Caco-2 (cell line): Measurements from ENCODE around the gene KDELR3. TPM values are rescaled to one million over a fixed set of nuclear protein-coding genes. Genes with fewer than 3 reads are reported as not detected.
A peak's percentile ranks its signal among the peaks of the same experiment; 100 is the strongest.

Experiments
- BruUV-seq: library from RNA; stranded (reverse); fragments of 400-500 nt; replicated peaks from 2 replicates; lab custom pipeline; 2021; lab: Mats Ljungman, UMichigan
- CTCF ChIA-PET: fragments of 300-600 bp; sonication (Branson Sonifier 250); formaldehyde crosslinking; loops from one replicate; lab custom pipeline; 2022; ENCODE audit warnings: antibody characterized with exemption; lab: Charles Lee
- POLR2A ChIA-PET: fragments of 300-600 bp; sonication (Branson Sonifier 250); formaldehyde crosslinking; loops from one replicate; lab custom pipeline; 2022; ENCODE audit warnings: antibody characterized with exemption; lab: Charles Lee
- DNase-seq, 2 experiments: peaks; one replicate each; pipeline versions ENCODE4 v3.0.0 to v3.0.0-alpha.2; 2020 to 2022
- H3K27me3 ChIP-seq: replicated peaks from 2 replicates; pipeline ENCODE4 v1.6.0; 2011; ENCODE audit warnings: low read length; ENCODE audit not compliant: control insufficient read depth, insufficient read depth
- H3K36me3 ChIP-seq: 2 replicates; pipeline ENCODE4 v1.5.1; 2011; ENCODE audit warnings: low read length; ENCODE audit not compliant: control insufficient read depth, insufficient read depth
- H3K4me1 ChIP-seq: fragments of 250-450 bp; sonication (Bioruptor Pico); 2 replicates; pipeline ENCODE4 v1.5.1; 2020; ENCODE audit warnings: mild to moderate bottlenecking
- H3K4me3 ChIP-seq: 2 replicates; pipeline ENCODE4 v1.5.1; 2011; ENCODE audit warnings: low read depth, mild to moderate bottlenecking, control low read depth, low read length
- H3K9me3 ChIP-seq: fragments of 250-450 bp; sonication (Bioruptor Pico); 2 replicates; pipeline ENCODE4 v1.5.1; 2020; ENCODE audit warnings: mild to moderate bottlenecking, moderate library complexity
- H3K27ac Mint-ChIP-seq: one replicate; pipeline ENCODE4 v1.8.0; 2022; ENCODE audit warnings: mixed read lengths; ENCODE audit not compliant: unreplicated experiment
- H3K27me3 Mint-ChIP-seq: one replicate; pipeline ENCODE4 v1.8.0; 2022; ENCODE audit warnings: mixed read lengths; ENCODE audit not compliant: insufficient read depth, unreplicated experiment
- H3K36me3 Mint-ChIP-seq: one replicate; pipeline ENCODE4 v1.8.0; 2022; ENCODE audit warnings: mild to moderate bottlenecking, mixed read lengths; ENCODE audit not compliant: insufficient read depth, unreplicated experiment
- H3K4me1 Mint-ChIP-seq: one replicate; pipeline ENCODE4 v1.8.0; 2022; ENCODE audit warnings: low read depth, mixed read lengths; ENCODE audit not compliant: unreplicated experiment
- H3K4me3 Mint-ChIP-seq: one replicate; pipeline ENCODE4 v1.8.0; 2022; ENCODE audit warnings: mild to moderate bottlenecking, moderate library complexity, mixed read lengths; ENCODE audit not compliant: unreplicated experiment
- H3K9me3 Mint-ChIP-seq: one replicate; pipeline ENCODE4 v1.8.0; 2022; ENCODE audit warnings: mixed read lengths; ENCODE audit not compliant: unreplicated experiment
- intact Hi-C: fragments of 100-400 bp; cut with micrococcal nuclease; formaldehyde crosslinking; loops from one replicate; pipeline ENCODE4 v1.10.0; 2022; ENCODE audit not compliant: unreplicated experiment
- total RNA-seq: library from RNA; stranded (reverse); gene quantifications from 2 replicates; pipeline ENCODE4 v1.2.3, GENCODE V29; 2022
- TF ChIP-seq, protein P1 (sequence below), 2 experiments: fragments of 200-600 bp in 1 of 2; IDR thresholded peaks; 1 replicate in 1 of 2; 2 replicates in 1 of 2; pipeline versions ENCODE4 v1.5.1 to v1.8.0; 2011 to 2022; ENCODE audit warnings: antibody characterized with exemption in 1 of 2, control low read depth in 1 of 2, inconsistent platforms in 1 of 2, low read depth in 1 of 2, low read length in 1 of 2, mild to moderate bottlenecking in 1 of 2, moderate library complexity in 1 of 2; ENCODE audit not compliant: insufficient read depth in 1 of 2, severe bottlenecking in 1 of 2, unreplicated experiment in 1 of 2

KDELR3 gene
- total RNA-seq, 1 experiment from 2014 or later = 13.4 TPM

DNA sequence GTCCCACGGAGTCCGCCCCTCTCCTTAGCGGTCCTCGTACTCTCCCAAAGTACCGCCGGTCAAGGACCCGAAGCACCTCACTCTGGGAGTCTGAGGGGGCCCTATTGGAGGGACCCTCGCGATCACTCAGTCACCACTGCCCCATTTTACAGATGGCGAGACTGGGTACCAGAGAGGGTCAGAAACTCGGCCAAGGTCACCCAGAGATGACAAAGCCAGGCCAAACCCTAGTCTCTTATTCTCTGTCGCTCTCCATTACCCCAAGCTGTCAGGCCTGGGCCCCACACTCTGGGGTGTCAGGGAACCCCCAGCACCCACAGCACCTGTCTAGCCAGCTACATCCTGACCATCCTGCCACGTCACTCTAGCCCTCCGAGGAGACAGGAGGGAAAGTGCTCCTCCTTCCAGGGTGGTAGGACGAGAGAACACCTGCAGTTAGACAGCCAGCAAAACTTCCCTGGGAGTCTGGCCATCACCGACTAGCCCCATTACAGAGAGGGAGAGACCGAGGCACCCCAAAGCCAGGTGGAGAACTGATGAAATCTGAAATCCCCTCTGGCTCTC is 11.5 kb upstream of the KDELR3 start:
- peaks cover 17% of the 10 kb centered on the region; the same call in 1 of the 2 replicates for H3K4me1 ChIP-seq
- ChIA-PET CTCF (no interaction called here), POLR2A (no interaction called here)
- TF ChIP-seq, protein P1, sequence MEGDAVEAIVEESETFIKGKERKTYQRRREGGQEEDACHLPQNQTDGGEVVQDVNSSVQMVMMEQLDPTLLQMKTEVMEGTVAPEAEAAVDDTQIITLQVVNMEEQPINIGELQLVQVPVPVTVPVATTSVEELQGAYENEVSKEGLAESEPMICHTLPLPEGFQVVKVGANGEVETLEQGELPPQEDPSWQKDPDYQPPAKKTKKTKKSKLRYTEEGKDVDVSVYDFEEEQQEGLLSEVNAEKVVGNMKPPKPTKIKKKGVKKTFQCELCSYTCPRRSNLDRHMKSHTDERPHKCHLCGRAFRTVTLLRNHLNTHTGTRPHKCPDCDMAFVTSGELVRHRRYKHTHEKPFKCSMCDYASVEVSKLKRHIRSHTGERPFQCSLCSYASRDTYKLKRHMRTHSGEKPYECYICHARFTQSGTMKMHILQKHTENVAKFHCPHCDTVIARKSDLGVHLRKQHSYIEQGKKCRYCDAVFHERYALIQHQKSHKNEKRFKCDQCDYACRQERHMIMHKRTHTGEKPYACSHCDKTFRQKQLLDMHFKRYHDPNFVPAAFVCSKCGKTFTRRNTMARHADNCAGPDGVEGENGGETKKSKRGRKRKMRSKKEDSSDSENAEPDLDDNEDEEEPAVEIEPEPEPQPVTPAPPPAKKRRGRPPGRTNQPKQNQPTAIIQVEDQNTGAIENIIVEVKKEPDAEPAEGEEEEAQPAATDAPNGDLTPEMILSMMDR (IDR thresholded peaks at IDR 0.05; ENCODE audit: insufficient read depth in 1 of 2, low read depth in 1 of 2, low read length in 1 of 2, severe bottlenecking in 1 of 2, unreplicated experiment in 1 of 2) = no peak
- BruUV-seq = no TSS peak
- H3K36me3 ChIP-seq = no peaks in the 10 kb centered on the region
- DNase-seq = no peak
- Mint-ChIP-seq H3K4me3 (peak overlapping the region; percentile 74), H3K27ac (no peak overlapping the region), H3K4me1 (peaks cover 6% of the 10 kb centered on the region), H3K27me3 (peaks cover 19% of the 10 kb centered on the region), H3K36me3 (peaks cover 4% of the 10 kb centered on the region), H3K9me3 (no peaks in the 10 kb centered on the region)
- intact Hi-C loops = no loop called here
- peak overlapping the region; percentile 62; the same call in 1 of the 2 replicates for H3K4me3 ChIP-seq
- no peaks in the 10 kb centered on the region for H3K9me3 ChIP-seq
- peaks cover 3% of the 10 kb centered on the region for H3K27me3 ChIP-seq

GRCh38 chr22:38456841-38457699 is 10.8 kb upstream of the KDELR3 start:
- peaks cover 3% of the 10 kb centered on the region for H3K27me3 ChIP-seq
- Mint-ChIP-seq H3K27ac (no peak overlapping the region), H3K4me1 (peaks cover 6% of the 10 kb centered on the region), H3K27me3 (peaks cover 19% of the 10 kb centered on the region), H3K4me3 (peak overlapping the region; percentile 74), H3K36me3 (peaks cover 4% of the 10 kb centered on the region), H3K9me3 (no peaks in the 10 kb centered on the region)
- H3K4me3 ChIP-seq = no peak overlapping the region
- intact Hi-C loops = no loop called here
- CTCF ChIA-PET = interaction anchor here (0.6 kb wide), 1 partner anchor 53 kb away, joined by 3 read pairs; no protein-coding TSS in a partner anchor
- peaks cover 17% of the 10 kb centered on the region; the same call in 1 of the 2 replicates for H3K4me1 ChIP-seq
- no TSS peak for BruUV-seq
- H3K36me3 ChIP-seq = no peaks in the 10 kb centered on the region
- H3K9me3 ChIP-seq = no peaks in the 10 kb centered on the region
- no peak for DNase-seq
- POLR2A ChIA-PET = no interaction called here
- TF ChIP-seq, protein P1 (IDR thresholded peaks at IDR 0.05; ENCODE audit: insufficient read depth in 1 of 2, low read depth in 1 of 2, low read length in 1 of 2, severe bottlenecking in 1 of 2, unreplicated experiment in 1 of 2) = no peak

GRCh38 chr22:38460426-38460840 is 7.5 kb upstream of the KDELR3 start:
- no peaks in the 10 kb centered on the region for H3K9me3 Mint-ChIP-seq
- no peaks in the 10 kb centered on the region for H3K36me3 Mint-ChIP-seq
- TF ChIP-seq, protein P1 (IDR thresholded peaks at IDR 0.05; ENCODE audit: insufficient read depth in 1 of 2, low read depth in 1 of 2, low read length in 1 of 2, severe bottlenecking in 1 of 2, unreplicated experiment in 1 of 2) = no peak
- no peak for DNase-seq
- intact Hi-C loops = no loop called here
- H3K27me3 Mint-ChIP-seq = peaks cover 4% of the 10 kb centered on the region
- BruUV-seq = no TSS peak
- POLR2A ChIA-PET = no interaction called here
- H3K4me1 Mint-ChIP-seq = peaks cover 6% of the 10 kb centered on the region
- H3K36me3 ChIP-seq = no peaks in the 10 kb centered on the region
- no peaks in the 10 kb centered on the region for H3K9me3 ChIP-seq
- H3K27me3 ChIP-seq = no peaks in the 10 kb centered on the region; the same call in 1 of the 2 replicates
- no peak overlapping the region for H3K27ac Mint-ChIP-seq
- peaks cover 8% of the 10 kb centered on the region; the same call in 1 of the 2 replicates for H3K4me1 ChIP-seq
- peak overlapping the region; percentile 43 for H3K4me3 Mint-ChIP-seq
- CTCF ChIA-PET = interaction anchor here (0.7 kb wide), 1 partner anchor 112 kb away, joined by 3 read pairs; no protein-coding TSS in a partner anchor
- H3K4me3 ChIP-seq = no peak overlapping the region
